ENCODE measurements around the gene CUL9.

Gene CUL9

DNA sequence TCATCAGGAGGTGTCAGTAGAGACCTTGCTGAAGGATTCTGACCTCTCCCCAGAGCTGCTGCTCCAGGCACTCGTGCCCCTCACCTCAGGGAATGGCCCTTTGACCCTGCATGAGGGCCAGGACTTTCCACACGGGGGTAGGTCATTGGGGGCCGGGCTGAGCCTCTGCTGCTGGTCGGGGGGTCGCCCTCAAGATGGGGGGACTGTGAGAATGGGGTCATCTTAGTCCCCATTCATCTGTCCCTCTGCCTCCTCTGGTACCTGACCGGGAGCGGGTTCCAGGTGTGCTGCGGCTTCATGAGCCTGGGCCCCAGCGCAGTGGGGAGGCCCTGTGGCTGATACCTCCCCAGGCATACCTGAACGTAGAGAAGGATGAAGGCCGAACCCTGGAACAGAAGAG is 31.4 kb downstream of the CUL9 start:
- TF ChIP-seq, protein P1, sequence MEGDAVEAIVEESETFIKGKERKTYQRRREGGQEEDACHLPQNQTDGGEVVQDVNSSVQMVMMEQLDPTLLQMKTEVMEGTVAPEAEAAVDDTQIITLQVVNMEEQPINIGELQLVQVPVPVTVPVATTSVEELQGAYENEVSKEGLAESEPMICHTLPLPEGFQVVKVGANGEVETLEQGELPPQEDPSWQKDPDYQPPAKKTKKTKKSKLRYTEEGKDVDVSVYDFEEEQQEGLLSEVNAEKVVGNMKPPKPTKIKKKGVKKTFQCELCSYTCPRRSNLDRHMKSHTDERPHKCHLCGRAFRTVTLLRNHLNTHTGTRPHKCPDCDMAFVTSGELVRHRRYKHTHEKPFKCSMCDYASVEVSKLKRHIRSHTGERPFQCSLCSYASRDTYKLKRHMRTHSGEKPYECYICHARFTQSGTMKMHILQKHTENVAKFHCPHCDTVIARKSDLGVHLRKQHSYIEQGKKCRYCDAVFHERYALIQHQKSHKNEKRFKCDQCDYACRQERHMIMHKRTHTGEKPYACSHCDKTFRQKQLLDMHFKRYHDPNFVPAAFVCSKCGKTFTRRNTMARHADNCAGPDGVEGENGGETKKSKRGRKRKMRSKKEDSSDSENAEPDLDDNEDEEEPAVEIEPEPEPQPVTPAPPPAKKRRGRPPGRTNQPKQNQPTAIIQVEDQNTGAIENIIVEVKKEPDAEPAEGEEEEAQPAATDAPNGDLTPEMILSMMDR (IDR thresholded peaks at IDR 0.05; ENCODE audit: low read depth, low read length, missing control alignments): no peak
- no peak overlapping the region for H3K4me3 ChIP-seq (ENCODE audit: low read depth, low read length)
- in situ Hi-C loops (cut with HindIII; ENCODE audit: low sequenced_read_pairs): no loop called here
- no peak for DNase-seq (ENCODE audit: low read depth)

GRCh38 chr6:43215066-43215465 is 33.1 kb downstream of the CUL9 start:
- in situ Hi-C loops (cut with HindIII; ENCODE audit: low sequenced_read_pairs): loop anchor here (5.0 kb wide), 1 partner anchor 33 kb away; the partner anchor contains the start of gene CUL9
- no peak overlapping the region for H3K4me3 ChIP-seq (ENCODE audit: low read depth, low read length)
- no peak for DNase-seq (ENCODE audit: low read depth)
- TF ChIP-seq, protein P1 (IDR thresholded peaks at IDR 0.05; ENCODE audit: low read depth, low read length, missing control alignments): no peak

DNA sequence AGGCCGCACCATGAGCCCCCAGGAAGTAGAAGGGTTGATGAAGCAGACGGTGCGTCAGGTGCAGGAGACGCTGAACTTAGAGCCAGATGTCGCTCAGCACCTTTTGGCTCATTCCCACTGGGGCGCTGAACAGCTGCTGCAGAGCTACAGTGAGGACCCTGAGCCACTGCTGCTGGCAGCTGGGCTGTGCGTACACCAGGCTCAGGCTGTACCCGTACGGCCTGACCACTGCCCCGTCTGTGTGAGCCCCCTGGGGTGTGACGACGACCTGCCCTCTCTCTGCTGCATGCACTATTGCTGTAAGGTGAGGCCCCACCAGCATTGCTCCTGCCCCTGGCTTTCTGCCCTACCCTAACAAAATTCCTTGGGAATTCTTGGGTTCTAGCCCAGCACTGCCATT is 34.2 kb downstream of the CUL9 start:
- TF ChIP-seq, protein P1 (IDR thresholded peaks at IDR 0.05; ENCODE audit: low read depth, low read length, missing control alignments): no peak
- H3K4me3 ChIP-seq (ENCODE audit: low read depth, low read length): no peak overlapping the region

DNA sequence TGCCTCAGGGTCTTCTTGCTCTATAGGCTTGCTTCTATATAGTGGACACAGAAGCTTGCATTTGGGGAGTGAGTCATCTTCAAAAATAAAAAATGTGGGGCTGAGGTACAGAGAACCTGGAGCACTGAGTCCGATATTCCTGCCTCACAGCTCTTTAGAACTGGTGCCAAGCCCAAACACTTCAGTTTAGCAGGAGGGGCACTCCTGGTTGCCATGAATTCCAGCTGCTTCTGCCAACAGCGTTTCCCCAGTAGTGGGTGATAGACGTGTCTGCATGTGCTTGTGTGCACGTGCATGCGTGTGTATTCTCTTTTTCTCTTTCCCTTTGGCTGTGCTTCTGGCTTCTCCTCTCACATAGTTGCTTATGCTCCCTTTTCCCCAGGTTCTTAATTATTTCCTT is 35.4 kb downstream of the CUL9 start:
- DNase-seq (ENCODE audit: low read depth): no peak
- TF ChIP-seq, protein P1 (IDR thresholded peaks at IDR 0.05; ENCODE audit: low read depth, low read length, missing control alignments): no peak
- in situ Hi-C loops (cut with HindIII; ENCODE audit: low sequenced_read_pairs): loop anchor here (5.0 kb wide), 1 partner anchor 35 kb away; the partner anchor contains the start of gene CUL9
- no peak overlapping the region for H3K4me3 ChIP-seq (ENCODE audit: low read depth, low read length)

More for the DNA sequence above, 34.2 kb downstream of the CUL9 start:
- DNase-seq (ENCODE audit: low read depth): no peak
- in situ Hi-C loops (cut with HindIII; ENCODE audit: low sequenced_read_pairs): loop anchor here (5.0 kb wide), 1 partner anchor 34 kb away; the partner anchor contains the start of gene CUL9

- in situ Hi-C loops (cut with HindIII; ENCODE audit: low sequenced_read_pairs): loop anchor here (5.0 kb wide), 1 partner anchor 37 kb away; the partner anchor contains the start of gene CUL9
- TF ChIP-seq, protein P1 (IDR thresholded peaks at IDR 0.05; ENCODE audit: low read depth, low read length, missing control alignments): no peak
Observed at GRCh38 chr6:43219119-43219518, 37.1 kb downstream of the CUL9 start.

GRCh38 chr6:43219814-43220213 is 37.8 kb downstream of the CUL9 start:
- in situ Hi-C loops (cut with HindIII; ENCODE audit: low sequenced_read_pairs): loop anchor here (5.0 kb wide), 1 partner anchor 38 kb away; the partner anchor contains the start of gene CUL9
- no peak overlapping the region for H3K4me3 ChIP-seq (ENCODE audit: low read depth, low read length)
- DNase-seq (ENCODE audit: low read depth): no peak
- TF ChIP-seq, protein P1 (IDR thresholded peaks at IDR 0.05; ENCODE audit: low read depth, low read length, missing control alignments): no peak

More at GRCh38 chr6:43219119-43219518, 37.1 kb downstream of the CUL9 start:
- DNase-seq (ENCODE audit: low read depth): no peak
- H3K4me3 ChIP-seq (ENCODE audit: low read depth, low read length): no peak overlapping the region
